Spinal cord (tissue), 10 donors: ENCODE results near the gene LHX1. TPM values are rescaled to one million over a fixed set of nuclear protein-coding genes. Genes with fewer than 3 reads are reported as not detected.

ENCODE experiments used
- DNase-seq, 6 donors: peaks; one replicate each; pipeline versions ENCODE4 v3.0.0 to v3.0.0-alpha.2; 2013 to 2015; ENCODE audit warnings: low spot score in 6 of 6, low read depth in 4 of 6
- H3K27ac ChIP-seq: one replicate; pipeline ENCODE4 v1.5.1; 2013; ENCODE audit warnings: low read depth, low read length, control low read depth
- H3K27me3 ChIP-seq: one replicate; pipeline ENCODE4 v1.6.1; 2013; ENCODE audit warnings: low read length; ENCODE audit not compliant: control insufficient read depth, insufficient read depth
- H3K36me3 ChIP-seq: one replicate; pipeline ENCODE4 v1.6.1; 2013; ENCODE audit warnings: low read length; ENCODE audit not compliant: control insufficient read depth, insufficient read depth
- H3K4me1 ChIP-seq: one replicate; pipeline ENCODE4 v1.6.1; 2013; ENCODE audit warnings: low read length; ENCODE audit not compliant: control insufficient read depth, insufficient read depth
- H3K4me3 ChIP-seq: one replicate; pipeline ENCODE4 v1.5.1; 2013; ENCODE audit warnings: low read depth, low read length, control low read depth
- H3K9me3 ChIP-seq: one replicate; pipeline ENCODE4 v1.6.1; 2013; ENCODE audit warnings: low read length; ENCODE audit not compliant: control insufficient read depth, insufficient read depth
- WGBS: methylation state at CpG from one replicate; pipeline ENCODE4 v1.1.5; 2013; ENCODE audit warnings: missing lambda C conversion rate; ENCODE audit not compliant: insufficient coverage; 5-methylcytosine and 5-hydroxymethylcytosine counted together
- polyA plus RNA-seq, 2 donors: library from polyadenylated mRNA; unstranded; fragments of 120-200 nt; gene quantifications; one replicate each; pipeline ENCODE4 v1.2.1, GENCODE V29; 2013; ENCODE audit not compliant: insufficient read length in 2 of 2
- small RNA-seq: library from RNA; depleted of rRNA; stranded (forward); fragments of <200 nt; gene quantifications from one replicate; pipeline ENCODE3, GENCODE V24; 2014; ENCODE audit warnings: low replicate concordance
- total RNA-seq, 2 donors: library from RNA; depleted of rRNA in 1 of 2; stranded (reverse); fragments of 120-200 nt in 1 of 2; fragments of >200 nt in 1 of 2; gene quantifications; one replicate each; pipeline versions ENCODE4 v1.2.3 to v1.2.4, GENCODE V29; 2013 to 2014
- donor health status: healthy.

The LHX1 gene
- total and polyA plus RNA-seq, 4 donors: 2.9 to 31.2 (median 17.5) TPM

DNA sequence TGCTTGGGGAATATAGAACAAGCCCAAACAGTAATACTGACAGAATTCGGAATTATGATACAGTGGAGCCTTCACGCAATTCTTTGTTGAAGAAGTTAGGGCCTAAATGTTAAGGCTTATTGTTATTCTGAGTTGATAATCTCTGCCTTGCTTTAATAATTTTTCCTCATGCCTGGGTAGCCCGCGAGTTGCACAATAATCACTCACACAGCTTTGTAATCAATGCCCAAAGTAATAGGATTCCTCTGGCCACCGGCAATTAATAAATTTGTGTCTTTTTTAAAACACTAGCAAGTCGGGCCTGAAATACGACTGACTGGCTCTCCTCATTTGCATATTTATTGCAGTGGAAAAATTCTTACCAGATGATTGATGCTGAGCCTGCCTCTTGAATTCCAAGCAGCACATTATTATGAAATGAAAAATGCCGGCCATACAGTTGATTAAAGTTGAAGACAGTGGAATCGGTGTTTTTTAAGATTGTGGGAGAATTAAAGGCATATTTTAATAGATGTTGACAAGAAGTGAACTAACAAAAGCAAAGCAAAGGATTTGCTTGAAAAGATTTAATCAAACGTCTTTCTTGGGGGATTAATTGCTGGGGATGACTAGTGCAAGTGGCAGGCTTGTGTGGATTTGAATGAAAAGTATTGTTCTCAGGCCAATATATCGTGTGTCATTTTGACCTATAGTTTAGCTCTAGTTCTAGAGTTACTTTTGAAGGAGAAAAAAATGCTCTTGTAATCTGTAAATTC, 41.7 kb downstream of the LHX1 start:
- DNase-seq: peak in 2 of 6 donors; percentile 21 to 76
- Histone ChIP-seq H3K27me3 (no peaks in the 10 kb centered on the region), H3K36me3 (no peaks in the 10 kb centered on the region), H3K9me3 (no peaks in the 10 kb centered on the region), H3K4me3 (no peak overlapping the region), H3K4me1 (no peaks in the 10 kb centered on the region), H3K27ac (peak overlapping the region; percentile 70)
- WGBS: 30% methylated on average over 3 of the region's 11 CpGs

DNA sequence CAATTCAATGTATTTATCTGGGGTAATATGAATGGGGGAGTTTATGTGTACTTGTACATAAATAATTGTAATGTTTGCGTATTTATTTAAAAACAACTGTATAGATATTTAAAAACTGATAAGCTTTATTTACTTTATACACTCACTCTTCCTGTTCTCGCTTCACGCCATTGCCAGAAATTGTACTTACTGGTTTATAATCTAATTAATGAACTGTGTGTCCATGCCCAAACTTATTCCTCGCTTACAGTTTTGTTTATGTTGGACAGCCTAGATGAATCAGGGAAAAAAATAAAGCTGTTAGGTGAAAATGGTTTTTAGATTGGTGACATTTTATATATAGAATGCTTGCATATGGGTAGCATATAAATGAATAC, 42.3 kb downstream of the LHX1 start:
- peak overlapping the region; percentile 17 for H3K27ac ChIP-seq
- H3K36me3 ChIP-seq: no peaks in the 10 kb centered on the region
- no peak for DNase-seq
- H3K27me3 ChIP-seq: no peaks in the 10 kb centered on the region
- no CpG with 5 or more reads among the region's 4 CpGs for WGBS
- H3K4me1 ChIP-seq: no peaks in the 10 kb centered on the region
- no peak overlapping the region for H3K4me3 ChIP-seq
- no peaks in the 10 kb centered on the region for H3K9me3 ChIP-seq

DNA sequence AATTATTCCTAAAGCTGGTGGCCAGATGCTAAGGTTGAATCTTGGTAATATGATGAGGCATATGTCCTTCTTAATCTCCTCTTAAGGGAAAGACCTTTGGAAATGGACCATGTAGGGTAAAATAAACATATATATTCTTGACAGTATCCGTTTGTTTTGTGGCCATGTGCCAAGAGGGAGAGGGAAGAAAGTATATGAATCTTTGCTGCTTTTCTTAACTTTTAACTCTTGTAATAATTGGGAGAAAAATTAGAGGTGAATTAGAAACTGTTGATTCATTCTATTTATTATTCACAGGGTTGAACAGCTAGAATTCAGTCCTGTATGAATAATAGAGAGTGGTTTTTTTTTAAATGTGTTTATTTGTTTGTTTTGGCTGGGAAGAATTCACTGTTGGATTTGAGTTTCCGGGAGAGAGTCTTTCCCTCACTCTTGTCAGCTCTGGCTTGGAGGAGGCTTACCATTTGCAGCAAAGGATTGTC, 43.0 kb downstream of the LHX1 start:
- H3K27ac ChIP-seq: no peak overlapping the region

DNA sequence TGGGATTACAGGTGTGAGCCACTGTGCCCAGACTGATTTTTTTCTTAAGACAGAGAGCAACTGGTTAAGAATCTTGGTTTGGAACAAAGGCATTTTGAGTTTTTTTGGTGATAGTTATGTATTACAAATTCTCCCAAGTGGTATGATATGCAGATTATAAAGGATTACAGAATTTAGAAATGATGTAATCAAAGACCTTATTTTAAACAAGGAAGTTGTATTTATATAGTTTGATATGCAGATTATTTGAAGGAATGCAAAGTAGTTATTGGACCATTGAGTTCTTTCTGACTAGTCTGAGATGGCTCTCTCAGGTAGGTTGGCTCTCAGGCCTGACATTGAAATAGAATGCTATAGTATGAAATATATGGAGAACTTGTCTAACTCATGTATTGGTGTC, 46.3 kb downstream of the LHX1 start:
- H3K27me3 ChIP-seq: no peaks in the 10 kb centered on the region

More for the DNA sequence above, 43.0 kb downstream of the LHX1 start:
- Histone ChIP-seq H3K4me1 (no peaks in the 10 kb centered on the region), H3K4me3 (no peak overlapping the region), H3K27me3 (no peaks in the 10 kb centered on the region), H3K9me3 (no peaks in the 10 kb centered on the region), H3K36me3 (peaks cover 5% of the 10 kb centered on the region)
- no peak for DNase-seq
- 50% methylated on average over 1 of the region's 2 CpGs for WGBS

DNA sequence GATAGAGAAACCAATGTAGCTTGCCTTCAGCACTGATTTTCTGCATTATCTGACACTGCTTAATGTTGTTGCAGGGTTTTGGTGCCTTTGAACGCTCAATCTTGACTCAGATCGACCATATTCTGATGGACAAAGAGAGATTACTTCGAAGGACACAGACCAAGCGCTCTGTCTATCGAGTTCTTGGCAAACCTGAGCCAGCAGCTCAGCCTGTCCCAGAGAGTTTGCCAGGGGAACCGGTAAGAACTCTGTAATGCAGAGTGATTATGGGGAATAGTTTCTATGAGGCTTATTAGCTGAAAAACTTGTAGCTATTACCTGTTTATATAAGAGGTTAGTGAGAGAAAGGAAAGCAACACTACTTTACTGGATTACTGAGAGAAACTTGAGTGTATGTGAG, 51.9 kb downstream of the LHX1 start:
- Histone ChIP-seq H3K27me3 (no peaks in the 10 kb centered on the region), H3K36me3 (peaks cover 12% of the 10 kb centered on the region), H3K4me3 (no peak overlapping the region), H3K9me3 (no peaks in the 10 kb centered on the region), H3K27ac (no peak overlapping the region), H3K4me1 (no peaks in the 10 kb centered on the region)
- DNase-seq: no peak
- 92% methylated on average over 6 of the region's 6 CpGs for WGBS

More for the DNA sequence above, 46.3 kb downstream of the LHX1 start:
- Histone ChIP-seq H3K4me1 (no peaks in the 10 kb centered on the region), H3K4me3 (no peak overlapping the region), H3K36me3 (peaks cover 12% of the 10 kb centered on the region), H3K27ac (no peak overlapping the region), H3K9me3 (no peaks in the 10 kb centered on the region)
- no peak for DNase-seq

DNA sequence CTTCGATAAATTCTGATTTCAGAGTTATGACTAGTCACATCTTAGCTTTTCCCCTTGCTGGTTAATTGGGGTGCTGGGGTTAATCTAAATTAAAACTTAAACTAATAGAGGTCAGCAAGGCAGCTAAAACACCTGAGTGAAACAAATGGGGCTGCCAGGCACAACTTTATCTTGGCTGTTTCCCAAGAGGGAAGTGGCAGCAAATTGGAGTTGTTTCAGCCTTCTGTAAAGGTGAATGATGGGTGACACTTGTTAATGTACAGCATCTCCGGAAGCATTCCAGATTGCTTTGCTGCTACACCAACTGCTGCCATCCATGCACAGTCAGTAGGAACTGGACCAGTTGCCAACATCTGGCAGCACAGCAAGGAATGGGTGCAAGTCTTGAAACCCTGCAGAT, 55.4 kb downstream of the LHX1 start:
- 50% methylated on average over 1 of the region's 2 CpGs for WGBS
- H3K27me3 ChIP-seq: no peaks in the 10 kb centered on the region
- H3K4me3 ChIP-seq: no peak overlapping the region
- peak in 1 of 6 donors; percentile 78 for DNase-seq
- no peak overlapping the region for H3K27ac ChIP-seq
- H3K4me1 ChIP-seq: no peaks in the 10 kb centered on the region
- H3K36me3 ChIP-seq: peaks cover 7% of the 10 kb centered on the region
- no peaks in the 10 kb centered on the region for H3K9me3 ChIP-seq

DNA sequence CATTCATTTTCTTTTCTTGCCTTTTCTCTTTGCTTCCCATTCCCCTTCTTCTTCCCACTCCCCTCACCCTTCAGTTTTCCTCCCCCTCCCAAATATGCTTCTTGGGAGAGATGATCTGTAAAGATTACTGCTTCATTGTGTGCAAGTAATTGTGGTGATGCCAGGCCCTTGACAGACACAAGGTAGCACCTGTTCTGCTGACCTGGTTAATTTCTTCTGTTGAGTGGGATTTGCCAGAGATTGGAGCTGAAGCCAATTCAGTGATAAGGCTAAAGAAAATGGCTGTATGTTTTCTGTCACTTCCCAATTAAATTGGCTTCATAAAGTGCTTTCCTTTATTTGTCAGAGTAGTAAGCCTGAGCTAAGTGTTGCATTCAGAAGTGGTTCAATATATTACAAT, 56.0 kb downstream of the LHX1 start:
- Histone ChIP-seq H3K4me3 (no peak overlapping the region), H3K9me3 (no peaks in the 10 kb centered on the region), H3K27me3 (no peaks in the 10 kb centered on the region), H3K4me1 (no peaks in the 10 kb centered on the region), H3K36me3 (peaks cover 4% of the 10 kb centered on the region), H3K27ac (no peak overlapping the region)
- no peak for DNase-seq

Small RNA genes lying within 50 kb of the gene (small RNA-seq; reads per million reads assigned to genes)
- not detected for gene AC243773.2

Other genes starting within 250 kb of the LHX1 start
- gene AATF, start 11.5 kb downstream of the LHX1 start, total RNA-seq: 10 to 100 TPM; 20.9 to 30.2 TPM
- gene AATF, start 11.5 kb downstream of the LHX1 start, polyA plus RNA-seq: 10 to 100 TPM; 36.5 to 43.3 TPM